ENCODE data around the gene PELO. TPM values are rescaled to one million over a fixed set of nuclear protein-coding genes. Genes with fewer than 3 reads are reported as not detected.
A peak's percentile ranks its signal among the peaks of the same experiment; 100 is the strongest.

Gene PELO
- total RNA-seq, 1 donor, result 44.9 TPM

- TF ChIP-seq CTCF (IDR thresholded peaks at IDR 0.05; ENCODE audit: insufficient read depth, low read depth, low read length), result no peak
- H3K4me3 ChIP-seq (ENCODE audit: low read depth, low read length), result peak overlapping the region; percentile 76
- peak; percentile 95 for DNase-seq (ENCODE audit: low read depth)
Measured at GRCh38 chr5:52799358-52799982, 11.8 kb downstream of the PELO start.

GRCh38 chr5:52799983-52800393 lies 12.3 kb downstream of the PELO start:
- peak; percentile 94 for DNase-seq (ENCODE audit: low read depth)
- peak overlapping the region; percentile 76 for H3K4me3 ChIP-seq (ENCODE audit: low read depth, low read length)
- TF ChIP-seq CTCF (IDR thresholded peaks at IDR 0.05; ENCODE audit: insufficient read depth, low read depth, low read length), result no peak

DNA sequence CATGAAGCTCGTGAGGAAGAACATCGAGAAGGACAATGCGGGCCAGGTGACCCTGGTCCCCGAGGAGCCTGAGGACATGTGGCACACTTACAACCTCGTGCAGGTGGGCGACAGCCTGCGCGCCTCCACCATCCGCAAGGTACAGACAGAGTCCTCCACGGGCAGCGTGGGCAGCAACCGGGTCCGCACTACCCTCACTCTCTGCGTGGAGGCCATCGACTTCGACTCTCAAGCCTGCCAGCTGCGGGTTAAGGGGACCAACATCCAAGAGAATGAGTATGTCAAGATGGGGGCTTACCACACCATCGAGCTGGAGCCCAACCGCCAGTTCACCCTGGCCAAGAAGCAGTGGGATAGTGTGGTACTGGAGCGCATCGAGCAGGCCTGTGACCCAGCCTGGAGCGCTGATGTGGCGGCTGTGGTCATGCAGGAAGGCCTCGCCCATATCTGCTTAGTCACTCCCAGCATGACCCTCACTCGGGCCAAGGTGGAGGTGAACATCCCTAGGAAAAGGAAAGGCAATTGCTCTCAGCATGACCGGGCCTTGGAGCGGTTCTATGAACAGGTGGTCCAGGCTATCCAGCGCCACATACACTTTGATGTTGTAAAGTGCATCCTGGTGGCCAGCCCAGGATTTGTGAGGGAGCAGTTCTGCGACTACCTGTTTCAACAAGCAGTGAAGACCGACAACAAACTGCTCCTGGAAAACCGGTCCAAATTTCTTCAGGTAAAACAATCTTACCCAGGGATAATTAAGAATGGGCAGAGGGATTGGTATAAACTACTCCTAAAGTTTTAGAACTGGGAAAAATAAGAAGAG lies 12.9 kb downstream of the PELO start:
- peak; percentile 82 for DNase-seq (ENCODE audit: low read depth)
- TF ChIP-seq CTCF (IDR thresholded peaks at IDR 0.05; ENCODE audit: insufficient read depth, low read depth, low read length), result no peak
- H3K4me3 ChIP-seq (ENCODE audit: low read depth, low read length), result peak overlapping the region; percentile 76

DNA sequence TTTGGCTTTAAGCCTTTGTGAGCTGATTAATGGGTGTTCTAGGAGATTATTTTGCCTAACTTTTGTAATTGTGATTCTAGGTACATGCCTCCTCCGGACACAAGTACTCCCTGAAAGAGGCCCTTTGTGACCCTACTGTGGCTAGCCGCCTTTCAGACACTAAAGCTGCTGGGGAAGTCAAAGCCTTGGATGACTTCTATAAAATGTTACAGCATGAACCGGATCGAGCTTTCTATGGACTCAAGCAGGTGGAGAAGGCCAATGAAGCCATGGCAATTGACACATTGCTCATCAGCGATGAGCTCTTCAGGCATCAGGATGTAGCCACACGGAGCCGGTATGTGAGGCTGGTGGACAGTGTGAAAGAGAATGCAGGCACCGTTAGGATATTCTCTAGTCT lies 13.6 kb downstream of the PELO start:
- TF ChIP-seq CTCF (IDR thresholded peaks at IDR 0.05; ENCODE audit: insufficient read depth, low read depth, low read length), result no peak
- H3K4me3 ChIP-seq (ENCODE audit: low read depth, low read length), result peak overlapping the region; percentile 76
- peak; percentile 46 for DNase-seq (ENCODE audit: low read depth)

DNA sequence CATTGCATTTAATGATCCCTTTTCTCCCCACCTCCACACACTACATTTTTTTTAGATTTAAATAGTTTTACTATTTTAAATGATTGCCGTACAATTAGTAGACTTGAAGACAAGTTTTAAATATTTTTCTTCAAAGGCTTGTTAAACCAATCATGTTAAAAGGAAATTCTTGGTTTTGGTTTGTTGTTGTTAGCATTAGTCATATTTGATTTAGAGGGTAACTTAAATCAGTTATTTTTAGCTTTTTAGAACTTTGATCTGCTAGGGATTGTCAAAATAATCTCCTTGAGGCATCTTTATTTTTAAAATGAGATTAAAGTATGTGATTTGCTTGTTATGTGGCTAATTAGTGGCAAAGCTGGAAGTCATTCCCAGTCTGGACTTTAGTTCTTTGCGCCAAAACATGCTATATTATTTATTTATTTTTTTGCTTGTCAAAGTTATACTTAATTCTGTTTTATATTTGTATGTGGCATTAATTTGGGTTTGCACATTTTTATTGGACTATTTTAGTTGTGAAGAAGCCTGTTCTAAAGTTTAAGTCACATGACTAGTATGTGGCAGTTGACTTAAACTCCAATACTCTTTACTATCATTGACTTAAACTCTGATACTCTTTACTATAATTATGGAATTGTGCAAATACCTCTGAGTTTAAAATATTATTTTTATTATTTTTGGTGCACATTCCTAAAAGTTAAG lies 14.7 kb downstream of the PELO start:
- DNase-seq (ENCODE audit: low read depth), result no peak
- peak overlapping the region; percentile 76 for H3K4me3 ChIP-seq (ENCODE audit: low read depth, low read length)
- no peak for TF ChIP-seq CTCF (IDR thresholded peaks at IDR 0.05; ENCODE audit: insufficient read depth, low read depth, low read length)

GRCh38 chr5:52802974-52803336 lies 15.2 kb downstream of the PELO start:
- TF ChIP-seq CTCF (IDR thresholded peaks at IDR 0.05; ENCODE audit: insufficient read depth, low read depth, low read length), result no peak
- H3K4me3 ChIP-seq (ENCODE audit: low read depth, low read length), result peak overlapping the region; percentile 76
- peak; percentile 34 for DNase-seq (ENCODE audit: low read depth)
